GM20431 (cell line): ENCODE results near the gene DDX31.

Experiments
- in situ Hi-C: fragments of 300-500 bp; cut with MseI, MboI; formaldehyde crosslinking; loops from one replicate; pipeline ENCODE4 v1.15.0; 2020; ENCODE audit warnings: low sequenced_read_pairs; ENCODE audit not compliant: unreplicated experiment

Gene DDX31

GRCh38 chr9:132674485-132674884 lies 4.7 kb upstream of the DDX31 start:
- in situ Hi-C loops = no loop called here

GRCh38 chr9:132673355-132673754 lies 3.6 kb upstream of the DDX31 start:
- in situ Hi-C loops = no loop called here

GRCh38 chr9:132672413-132672690 lies 2.6 kb upstream of the DDX31 start:
- in situ Hi-C loops = no loop called here

GRCh38 chr9:132671620-132672412 lies 2.0 kb upstream of the DDX31 start:
- in situ Hi-C loops = no loop called here

- in situ Hi-C loops = no loop called here
These were observed 941 bp upstream of the DDX31 start, which contains the start of gene GTF3C4 for GRCh38 chr9:132670457-132671391. Gene GTF3C4 (plus strand): TSS chr9:132670464. CDS start chr9:132670599, 135 bp downstream.

- in situ Hi-C loops = no loop called here
These were observed 475 bp downstream of the DDX31 start for GRCh38 chr9:132669319-132669697.

- in situ Hi-C loops = no loop called here
These were observed 5.9 kb downstream of the DDX31 start for GRCh38 chr9:132663851-132664250.

GRCh38 chr9:132663117-132663516 lies 6.7 kb downstream of the DDX31 start:
- in situ Hi-C loops = no loop called here

GRCh38 chr9:132662152-132662945 lies 7.4 kb downstream of the DDX31 start:
- in situ Hi-C loops = no loop called here

GRCh38 chr9:132656299-132656698 lies 13.5 kb downstream of the DDX31 start:
- in situ Hi-C loops = no loop called here

GRCh38 chr9:132651259-132651658 lies 18.5 kb downstream of the DDX31 start:
- in situ Hi-C loops = no loop called here

GRCh38 chr9:132648685-132649084 lies 21.1 kb downstream of the DDX31 start:
- in situ Hi-C loops = no loop called here

- in situ Hi-C loops = no loop called here
These were observed 21.5 kb downstream of the DDX31 start for GRCh38 chr9:132648283-132648682.

GRCh38 chr9:132647806-132648205 lies 22.0 kb downstream of the DDX31 start:
- in situ Hi-C loops = no loop called here

- in situ Hi-C loops = no loop called here
These were observed 22.4 kb downstream of the DDX31 start for GRCh38 chr9:132647355-132647754.

GRCh38 chr9:132646726-132647125 lies 23.1 kb downstream of the DDX31 start:
- in situ Hi-C loops = no loop called here

- in situ Hi-C loops = no loop called here
These were observed 24.1 kb downstream of the DDX31 start for GRCh38 chr9:132645711-132646110.

GRCh38 chr9:132645306-132645705 lies 24.5 kb downstream of the DDX31 start:
- in situ Hi-C loops = no loop called here

- in situ Hi-C loops = no loop called here
These were observed 25.5 kb downstream of the DDX31 start for GRCh38 chr9:132644251-132644650.

- in situ Hi-C loops = no loop called here
These were observed 28.6 kb downstream of the DDX31 start for GRCh38 chr9:132641216-132641615.
